IMR-90 (cell line): ENCODE results near the gene RPL21.
A peak's percentile ranks its signal among the peaks of the same experiment; 100 is the strongest.

Experiments
- BHLHE40 ChIP-seq: fragments of 150-350 bp; IDR thresholded peaks from 2 replicates; pipeline ENCODE4 v1.6.1; 2016; ENCODE audit warnings: mild to moderate bottlenecking, low read depth, low read length
- CEBPB ChIP-seq: IDR thresholded peaks from 2 replicates; pipeline ENCODE4 v1.6.1; 2012; ENCODE audit warnings: low read depth, low read length, improper control_type of control experiment
- CHD1 ChIP-seq: IDR thresholded peaks from 2 replicates; pipeline ENCODE4 v1.6.1; 2012; ENCODE audit warnings: low read depth, low read length, improper control_type of control experiment
- CTCF ChIP-seq: conservative IDR thresholded peaks from 2 replicates; pipeline ENCODE4 v1.5.1; 2012; ENCODE audit warnings: mild to moderate bottlenecking, low read depth, low read length, improper control_type of control experiment
- FOS ChIP-seq: fragments of 150-350 bp; IDR thresholded peaks from 2 replicates; pipeline ENCODE4 v1.6.1; 2016; ENCODE audit warnings: low read depth, low read length
- MAFK ChIP-seq: IDR thresholded peaks from 2 replicates; pipeline ENCODE4 v1.6.1; 2012; ENCODE audit warnings: low read depth, low read length, improper control_type of control experiment
- MAZ ChIP-seq: IDR thresholded peaks from 2 replicates; pipeline ENCODE4 v1.6.1; 2012; ENCODE audit warnings: low read depth, mild to moderate bottlenecking, low read length, improper control_type of control experiment, moderate library complexity, borderline replicate concordance
- MXI1 ChIP-seq: IDR thresholded peaks from 2 replicates; pipeline ENCODE4 v1.6.1; 2012; ENCODE audit warnings: low read depth, mild to moderate bottlenecking, low read length, moderate library complexity, borderline replicate concordance
- POLR2A ChIP-seq: IDR thresholded peaks from 2 replicates; pipeline ENCODE4 v1.6.1; 2012; ENCODE audit warnings: mild to moderate bottlenecking, low read depth, low read length
- RAD21 ChIP-seq: IDR thresholded peaks from 2 replicates; pipeline ENCODE4 v1.6.1; 2012; ENCODE audit warnings: low read length, improper control_type of control experiment
- RCOR1 ChIP-seq: IDR thresholded peaks from 2 replicates; pipeline ENCODE4 v1.6.1; 2012; ENCODE audit warnings: mild to moderate bottlenecking, low read length, improper control_type of control experiment; ENCODE audit not compliant: insufficient replicate concordance
- RFX5 ChIP-seq: IDR thresholded peaks from 2 replicates; pipeline ENCODE4 v1.8.0; 2012; ENCODE audit warnings: low read depth, mild to moderate bottlenecking, low read length, moderate library complexity
- SMC3 ChIP-seq: fragments of 150-350 bp; IDR thresholded peaks from 2 replicates; pipeline ENCODE4 v1.6.1; 2016; ENCODE audit warnings: low read depth, mild to moderate bottlenecking, antibody characterized with exemption, low read length, moderate library complexity
- USF2 ChIP-seq: fragments of 150-350 bp; IDR thresholded peaks from 2 replicates; pipeline ENCODE4 v1.6.1; 2017; ENCODE audit warnings: mild to moderate bottlenecking, antibody characterized with exemption, low read length, low read depth

GRCh38 chr13:27233964-27234363 lies 17.4 kb upstream of the RPL21 start:
- TF ChIP-seq POLR2A (no peak), RFX5 (no peak), CTCF (no peak), MAFK (no peak), SMC3 (no peak), RAD21 (no peak), FOS (no peak), MXI1 (no peak), USF2 (no peak), RCOR1 (no peak), BHLHE40 (no peak), CEBPB (peak; percentile 69), CHD1 (no peak), MAZ (no peak)
